Uterus (tissue), 4 donors: ENCODE data around the gene ACOT11. TPM values are rescaled to one million over a fixed set of nuclear protein-coding genes. Genes with fewer than 3 reads are reported as not detected.

Experiments
- DNase-seq, 2 donors: peaks; one replicate each; pipeline ENCODE4 v3.0.0-alpha.2; 2019 to 2020
- H3K27ac ChIP-seq, 2 donors: fragments of 200-600 bp; sonication (generic); 1 replicate in 1 of 2; 2 replicates in 1 of 2; pipeline ENCODE4 v1.5.1; 2016 to 2018
- H3K27me3 ChIP-seq, 2 donors: fragments of 200-600 bp; sonication (generic); one replicate each; pipeline ENCODE4 v1.5.1; 2018 to 2019; ENCODE audit warnings: control low read depth in 1 of 2
- H3K36me3 ChIP-seq, 2 donors: fragments of 200-600 bp; sonication (generic); one replicate each; pipeline ENCODE4 v1.5.1; 2019; ENCODE audit warnings: control low read depth in 1 of 2
- H3K4me1 ChIP-seq, 2 donors: fragments of 200-600 bp; sonication (generic); one replicate each; pipeline ENCODE4 v1.5.1; 2018 to 2019; ENCODE audit warnings: control low read depth in 1 of 2
- H3K4me3 ChIP-seq, 2 donors: fragments of 200-600 bp; sonication (generic); 1 replicate in 1 of 2; 2 replicates in 1 of 2; pipeline ENCODE4 v1.5.1; 2018 to 2019; ENCODE audit warnings: mild to moderate bottlenecking in 1 of 2
- H3K9me3 ChIP-seq, 2 donors: fragments of 200-600 bp; sonication (generic); one replicate each; pipeline ENCODE4 v1.5.1; 2019; ENCODE audit warnings: control low read depth in 1 of 2
- CTCF ChIP-seq, 4 experiments: fragments of 200-600 bp in 2 of 4; fragments of 450-650 bp in 2 of 4; sonication (generic) in 2 of 4; IDR thresholded peaks; one replicate each; pipeline ENCODE4 v1.5.1; 2016 to 2019; ENCODE audit warnings: antibody characterized with exemption in 4 of 4, mild to moderate bottlenecking in 2 of 4, moderate library complexity in 1 of 4
- POLR2A ChIP-seq, 2 donors: fragments of 450-650 bp; IDR thresholded peaks; one replicate each; pipeline ENCODE4 v1.6.1; 2016; ENCODE audit warnings: antibody characterized with exemption in 2 of 2, mild to moderate bottlenecking in 1 of 2, moderate library complexity in 1 of 2
- intact Hi-C: fragments of 100-400 bp; cut with DNase I; formaldehyde crosslinking; loops from one replicate; pipeline ENCODE4 v1.15.1; 2023; ENCODE audit warnings: low total_unique reads
- small RNA-seq: library from RNA; depleted of rRNA; stranded (forward); fragments of <200 nt; gene quantifications from one replicate; pipeline ENCODE3, GENCODE V24; 2016
- total RNA-seq, 4 donors: library from RNA; depleted of rRNA in 3 of 4; stranded (reverse); fragments of >200 nt in 3 of 4; gene quantifications; one replicate each; pipeline versions ENCODE4 v1.1.0 to v1.2.4, GENCODE V29; 2014 to 2023
- donor health status: DM: yes; HTN: yes; CAD: no.

ACOT11 gene
- total RNA-seq, 4 donors from 2014 or later, result 2.4 to 17.1 (median 10.1) TPM

GRCh38 chr1:54653036-54653435 lies 105.0 kb downstream of the ACOT11 start:
- intact Hi-C loops, result no loop called here
- H3K27me3 ChIP-seq, result no peaks in the 10 kb centered on the region
- no peaks in the 10 kb centered on the region for H3K4me1 ChIP-seq
- no peak overlapping the region for H3K4me3 ChIP-seq
- no peak overlapping the region for H3K27ac ChIP-seq
- TF ChIP-seq CTCF (IDR thresholded peaks at IDR 0.05), result no peak
- no peak for TF ChIP-seq POLR2A (IDR thresholded peaks at IDR 0.05)
- H3K36me3 ChIP-seq, result no peaks in the 10 kb centered on the region
- DNase-seq, result no peak
- H3K9me3 ChIP-seq, result no peaks in the 10 kb centered on the region

- no peaks in the 10 kb centered on the region for H3K36me3 ChIP-seq
- no peak for DNase-seq
These were observed 110.3 kb downstream of the ACOT11 start for GRCh38 chr1:54658164-54658913.

More at GRCh38 chr1:54658164-54658913, 110.3 kb downstream of the ACOT11 start:
- Histone ChIP-seq H3K9me3 (no peaks in the 10 kb centered on the region), H3K27ac (no peak overlapping the region), H3K4me3 (no peak overlapping the region), H3K27me3 (no peaks in the 10 kb centered on the region), H3K4me1 (no peaks in the 10 kb centered on the region)
- intact Hi-C loops, result no loop called here
- TF ChIP-seq CTCF (IDR thresholded peaks at IDR 0.05) (no peak), POLR2A (IDR thresholded peaks at IDR 0.05) (no peak)

Small RNA genes within 50 kb of the gene (small RNA-seq; reads per million reads assigned to genes)
- gene AC099796.2, result not detected

Other genes with a start within 250 kb of the ACOT11 start
- 100 to 1,000 TPM in 1 of 4 donors, 10 to 100 TPM in 3; 19.7 to 125 (median 31.4) TPM for gene SSBP3, start 141.8 kb upstream of the ACOT11 start, total RNA-seq
- not detected for gene FAM151A, start 75.3 kb downstream of the ACOT11 start, total RNA-seq
- gene MROH7, start 93.6 kb downstream of the ACOT11 start, total RNA-seq, result 10 to 100 TPM in 1 of 4 donors, 1 to 10 TPM in 3; 3.5 to 11.8 (median 5.4) TPM
- gene TTC4, start 167.6 kb downstream of the ACOT11 start, total RNA-seq, result 10 to 100 TPM in 3 of 4 donors, 1 to 10 TPM in 1; 5.9 to 43.4 (median 19.0) TPM
- 10 to 100 TPM in 1 of 4 donors, 1 to 10 TPM in 3; 3.5 to 17.7 (median 7.2) TPM for gene PARS2, start 216.3 kb downstream of the ACOT11 start, total RNA-seq